ENCODE measurements around the gene TSSK3. TPM values are rescaled to one million over a fixed set of nuclear protein-coding genes. Genes with fewer than 3 reads are reported as not detected.

Gene TSSK3
- total RNA-seq, 1 donor from 2014 or later = 6.1 TPM

GRCh38 chr1:32411261-32411660 is 48.9 kb downstream of the TSSK3 start:
- Mint-ChIP-seq H3K27ac (no peak overlapping the region), H3K27me3 (peaks cover 12% of the 10 kb centered on the region), H3K9me3 (no peaks in the 10 kb centered on the region), H3K4me1 (peaks cover 3% of the 10 kb centered on the region), H3K36me3 (ENCODE audit: low read depth) (no peaks in the 10 kb centered on the region), H3K4me3 (no peak overlapping the region)
- no peak for DNase-seq
- no peak for TF ChIP-seq CTCF (IDR thresholded peaks at IDR 0.05)
- no peak for ATAC-seq (ENCODE audit: low read depth)
- ChIA-PET CTCF (interaction anchor here (1.6 to 2.5 kb wide), 3 partner anchors 10 to 196 kb away, joined by 4 to 7 read pairs (median 5); partner anchors contain the start of gene BSDC1), POLR2A (no interaction called here)
- intact Hi-C loops (cut with micrococcal nuclease) = loop anchor here (5.0 kb wide), 1 partner anchor 349 kb away; no protein-coding TSS in a partner anchor

DNA sequence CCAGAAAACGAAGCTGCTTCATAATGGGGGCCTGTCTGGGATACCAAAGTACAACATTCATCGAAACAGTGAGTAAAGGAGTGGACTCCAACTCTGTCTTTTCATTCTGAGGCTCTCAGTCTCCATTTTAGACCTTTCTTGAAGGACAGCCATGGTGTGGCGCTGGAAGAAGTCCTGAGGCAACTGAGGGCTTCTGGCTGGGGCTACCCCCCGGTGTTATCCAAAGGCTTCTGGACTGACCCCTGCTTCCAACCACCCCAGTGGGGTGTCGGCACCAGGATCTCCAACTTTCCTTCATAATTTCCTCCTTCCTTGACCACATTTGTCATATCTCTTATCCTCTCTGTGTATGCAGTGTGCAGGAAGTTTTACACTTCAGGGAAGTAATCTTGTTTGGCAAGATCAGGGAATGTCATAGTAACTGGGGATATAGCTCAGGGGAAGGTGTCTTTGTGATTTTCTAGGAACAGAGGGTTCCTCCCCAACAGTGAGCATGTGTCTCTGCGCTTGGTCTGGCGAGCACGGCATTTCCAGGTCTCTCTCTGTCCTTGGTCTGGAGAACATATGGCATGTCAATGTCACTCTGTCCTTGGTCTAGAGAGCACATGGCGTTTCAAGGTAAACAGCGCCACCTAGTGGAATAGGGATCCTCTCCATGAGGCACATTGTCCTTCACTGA is 51.3 kb downstream of the TSSK3 start:
- Mint-ChIP-seq H3K27me3 (peaks cover 15% of the 10 kb centered on the region), H3K9me3 (no peaks in the 10 kb centered on the region), H3K4me1 (peaks cover 3% of the 10 kb centered on the region), H3K27ac (no peak overlapping the region), H3K36me3 (ENCODE audit: low read depth) (no peaks in the 10 kb centered on the region), H3K4me3 (no peak overlapping the region)
- DNase-seq = peak; percentile 28
- no peak for TF ChIP-seq CTCF (IDR thresholded peaks at IDR 0.05)
- POLR2A ChIA-PET = interaction anchor here (0.5 to 0.8 kb wide), 2 partner anchors 78 to 236 kb away, joined by 6 to 10 read pairs; partner anchors contain the start of gene MARCKSL1
- intact Hi-C loops (cut with micrococcal nuclease) = loop anchor here (1.0 to 5.0 kb wide), 6 partner anchors 13 to 750 kb away; no protein-coding TSS in a partner anchor
- peak; percentile 88 for ATAC-seq (ENCODE audit: low read depth)
- CTCF ChIA-PET = interaction anchor here (0.7 to 1.7 kb wide), 6 partner anchors 12 to 302 kb away, joined by 3 to 8 read pairs (median 3); partner anchors contain the start of gene TXLNA

Other genes starting within 250 kb of the TSSK3 start
- 52.0 and 54.1 TPM in 2 replicates for gene TXLNA, start 182.9 kb upstream of the TSSK3 start, total RNA-seq
- 50.4 and 56.9 TPM in 2 replicates for gene CCDC28B, start 161.9 kb upstream of the TSSK3 start, total RNA-seq
- gene IQCC, start 156.9 kb upstream of the TSSK3 start, total RNA-seq = 3.5 and 4.2 TPM in 2 replicates
- not detected in 2 replicates for gene DCDC2B, start 153.4 kb upstream of the TSSK3 start, total RNA-seq
- gene TMEM234, start 140.2 kb upstream of the TSSK3 start, total RNA-seq = 31.8 and 35.5 TPM in 2 replicates
- 196 and 213 TPM in 2 replicates for gene EIF3I, start 140.1 kb upstream of the TSSK3 start, total RNA-seq
- 1.2 and 1.4 TPM in 2 replicates for gene FAM167B, start 115.3 kb upstream of the TSSK3 start, total RNA-seq
- 16.6 and 16.8 TPM in 2 replicates for gene LCK, start 111.3 kb upstream of the TSSK3 start, total RNA-seq
- 204 and 212 TPM in 2 replicates for gene HDAC1, start 70.5 kb upstream of the TSSK3 start, total RNA-seq
- 132 TPM in 2 replicates for gene MARCKSL1, start 26.3 kb upstream of the TSSK3 start, total RNA-seq
- gene FAM229A, start 54 bp upstream of the TSSK3 start, total RNA-seq = 7.6 and 11.7 TPM in 2 replicates
- 51.8 and 72.2 TPM in 2 replicates for gene BSDC1, start 31.9 kb downstream of the TSSK3 start, total RNA-seq
- 0.02 TPM in 1 of 2 replicates, not detected in the other for gene ZBTB8B, start 102.5 kb downstream of the TSSK3 start, total RNA-seq
- gene ZBTB8A, start 176.9 kb downstream of the TSSK3 start, total RNA-seq = 0.11 and 0.24 TPM in 2 replicates

Measured in activated B cell treated with CpG ODN at 0.5 μM for 24 hours (primary cell).